ES-I3 (cell line): ENCODE measurements around the gene CLTA.
"Not testable (repeated sequence)": the region's sequence is repeated elsewhere in the genome, so short reads cannot be mapped to it uniquely, and the experiment has no call there.

Experiments used
- H3K36me3 ChIP-seq: 2 replicates; pipeline ENCODE4 v1.6.1; 2013; ENCODE audit warnings: mild to moderate bottlenecking, low read length, control low read depth, moderate library complexity; ENCODE audit not compliant: insufficient read depth
- H3K4me1 ChIP-seq: 2 replicates; pipeline ENCODE4 v1.6.1; 2013; ENCODE audit warnings: mild to moderate bottlenecking, control low read depth, low read length; ENCODE audit not compliant: insufficient read depth
- H3K9ac ChIP-seq: 2 replicates; pipeline ENCODE4 v1.6.1; 2013; ENCODE audit warnings: low read depth, mild to moderate bottlenecking, low read length, moderate library complexity
- H3K9me3 ChIP-seq: 2 replicates; pipeline ENCODE4 v1.6.1; 2013; ENCODE audit warnings: mild to moderate bottlenecking, low read length, moderate library complexity; ENCODE audit not compliant: control insufficient read depth, insufficient read depth

Gene CLTA

GRCh38 chr9:36164372-36164771 lies 26.3 kb upstream of the CLTA start:
- Histone ChIP-seq H3K4me1 (peaks cover 25% of the 10 kb centered on the region), H3K36me3 (no peaks in the 10 kb centered on the region), H3K9ac (no peak overlapping the region), H3K9me3 (no peaks in the 10 kb centered on the region)

DNA sequence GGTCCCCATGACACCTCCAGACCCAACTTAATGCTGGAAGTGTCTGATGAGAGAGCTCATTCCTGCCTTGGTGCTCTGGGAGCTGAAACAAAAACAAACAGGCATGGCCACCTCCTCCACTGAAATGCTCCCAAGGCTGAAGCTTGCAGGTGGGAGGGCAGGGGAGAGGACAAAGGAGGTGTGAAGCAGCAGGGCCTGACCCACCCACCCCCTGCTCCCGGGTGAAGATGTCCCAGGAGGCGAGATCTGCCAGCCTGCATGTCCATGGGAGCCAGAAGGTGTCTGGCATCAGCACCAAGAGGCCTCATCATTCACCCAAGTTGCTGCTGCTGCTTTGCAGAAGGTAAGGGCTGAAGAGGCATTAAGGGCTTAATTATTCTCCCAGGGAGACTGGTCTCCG lies 25.7 kb upstream of the CLTA start:
- Histone ChIP-seq H3K9ac (no peak overlapping the region), H3K36me3 (no peaks in the 10 kb centered on the region), H3K4me1 (peaks cover 25% of the 10 kb centered on the region), H3K9me3 (no peaks in the 10 kb centered on the region)

DNA sequence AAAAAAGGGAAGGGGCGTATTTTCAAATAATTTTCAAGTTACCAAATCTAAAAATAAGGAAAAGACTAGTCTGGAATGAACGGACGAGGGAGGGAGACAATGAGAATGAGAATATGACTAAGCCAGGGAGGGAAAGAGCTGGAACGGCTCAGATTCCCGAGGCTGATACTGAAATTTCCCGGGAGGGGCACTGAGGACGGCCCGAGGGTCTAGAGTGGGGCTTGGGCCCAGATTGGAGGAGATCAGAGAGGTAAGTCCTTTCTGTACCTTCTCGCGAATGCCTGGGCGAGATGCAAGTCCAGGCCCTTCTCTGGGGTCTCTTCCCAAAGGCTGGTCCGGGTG lies 24.9 kb upstream of the CLTA start:
- Histone ChIP-seq H3K4me1 (peaks cover 25% of the 10 kb centered on the region), H3K36me3 (no peaks in the 10 kb centered on the region), H3K9me3 (no peaks in the 10 kb centered on the region), H3K9ac (peak overlapping the region; percentile 61; the same call in 1 of the 2 replicates)

GRCh38 chr9:36166168-36166927 lies 24.4 kb upstream of the CLTA start:
- Histone ChIP-seq H3K36me3 (no peaks in the 10 kb centered on the region), H3K9ac (peak overlapping the region; percentile 61; the same call in 1 of the 2 replicates), H3K9me3 (no peaks in the 10 kb centered on the region), H3K4me1 (peaks cover 25% of the 10 kb centered on the region)

GRCh38 chr9:36169166-36169565 lies 21.6 kb upstream of the CLTA start, which contains the start of gene CCIN:
TSS of gene CCIN (plus strand) at chr9:36169388. CDS start at chr9:36169503, 115 bp downstream.
- no peak within 1 kb of the TSS for H3K9ac ChIP-seq
- no peaks in the 10 kb centered on the region for H3K9me3 ChIP-seq
- no peaks in the 10 kb centered on the region for H3K36me3 ChIP-seq
- H3K4me1 ChIP-seq: peaks cover 6% of the 10 kb centered on the region

GRCh38 chr9:36169708-36170107 lies 21.0 kb upstream of the CLTA start:
- H3K9ac ChIP-seq: no peak overlapping the region
- peaks cover 2% of the 10 kb centered on the region for H3K4me1 ChIP-seq
- H3K36me3 ChIP-seq: no peaks in the 10 kb centered on the region
- H3K9me3 ChIP-seq: no peaks in the 10 kb centered on the region

DNA sequence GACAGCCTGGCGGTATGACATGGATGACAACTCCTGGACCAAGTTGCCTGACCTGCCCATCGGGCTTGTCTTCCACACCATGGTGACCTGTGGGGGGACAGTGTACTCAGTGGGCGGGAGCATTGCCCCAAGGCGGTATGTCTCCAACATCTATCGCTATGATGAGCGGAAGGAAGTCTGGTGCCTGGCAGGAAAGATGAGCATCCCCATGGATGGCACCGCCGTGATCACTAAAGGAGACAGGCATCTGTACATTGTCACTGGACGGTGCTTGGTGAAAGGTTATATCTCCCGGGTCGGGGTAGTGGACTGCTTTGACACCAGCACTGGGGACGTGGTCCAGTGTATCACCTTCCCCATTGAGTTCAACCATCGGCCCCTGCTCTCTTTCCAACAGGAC lies 20.2 kb upstream of the CLTA start:
- Histone ChIP-seq H3K9me3 (no peaks in the 10 kb centered on the region), H3K4me1 (no peaks in the 10 kb centered on the region), H3K9ac (no peak overlapping the region), H3K36me3 (no peaks in the 10 kb centered on the region)

GRCh38 chr9:36173861-36174260 lies 16.9 kb upstream of the CLTA start:
- Histone ChIP-seq H3K9ac (no peak overlapping the region), H3K4me1 (no peaks in the 10 kb centered on the region), H3K9me3 (no peaks in the 10 kb centered on the region), H3K36me3 (no peaks in the 10 kb centered on the region)

DNA sequence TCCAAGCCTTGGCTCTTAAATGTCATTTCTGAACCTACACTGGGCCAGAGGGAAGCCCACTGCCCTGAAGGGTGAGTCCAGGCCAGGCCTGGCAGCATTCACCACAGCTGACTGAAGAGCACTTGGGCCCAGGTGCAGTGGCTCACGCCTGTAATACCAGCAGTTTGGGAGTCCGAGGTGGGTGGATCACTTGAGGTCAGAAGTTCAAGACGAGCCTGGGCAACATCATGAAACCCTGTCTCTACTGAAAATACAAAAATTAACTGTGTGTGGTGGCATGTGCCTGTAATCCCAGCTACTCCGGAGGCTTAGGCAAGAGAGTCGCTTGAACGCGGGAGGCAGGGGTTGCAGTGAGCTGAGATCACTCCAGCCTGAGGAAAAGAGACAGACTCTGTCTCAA lies 16.4 kb upstream of the CLTA start:
- Histone ChIP-seq H3K4me1 (no peaks in the 10 kb centered on the region), H3K36me3 (no peaks in the 10 kb centered on the region), H3K9ac (no peak overlapping the region), H3K9me3 (no peaks in the 10 kb centered on the region)

- Histone ChIP-seq H3K36me3 (no peaks in the 10 kb centered on the region), H3K9ac (no peak overlapping the region), H3K9me3 (no peaks in the 10 kb centered on the region), H3K4me1 (no peaks in the 10 kb centered on the region)
These were observed 16.0 kb upstream of the CLTA start for GRCh38 chr9:36174731-36175130.

DNA sequence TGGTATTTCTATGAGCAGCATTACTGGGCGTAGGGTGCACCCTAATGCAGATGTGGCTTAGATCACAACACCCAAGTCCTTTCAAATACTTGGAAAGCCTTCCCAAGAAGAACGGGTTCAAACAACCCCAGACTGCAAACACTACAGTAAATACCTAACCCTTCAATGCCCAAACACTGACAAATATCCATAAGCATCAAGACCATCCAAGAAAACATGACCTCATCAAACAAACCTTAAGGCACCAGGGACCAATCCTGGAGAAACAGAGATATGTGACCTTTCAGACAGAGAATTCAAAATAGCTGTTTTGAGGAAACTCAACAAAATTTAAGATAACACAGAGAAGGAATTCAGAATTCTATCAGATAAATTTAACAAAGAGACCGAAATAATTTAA lies 15.5 kb upstream of the CLTA start:
- H3K9me3 ChIP-seq, H3K36me3 ChIP-seq, H3K4me1 ChIP-seq, H3K9ac ChIP-seq: not testable (repeated sequence)

DNA sequence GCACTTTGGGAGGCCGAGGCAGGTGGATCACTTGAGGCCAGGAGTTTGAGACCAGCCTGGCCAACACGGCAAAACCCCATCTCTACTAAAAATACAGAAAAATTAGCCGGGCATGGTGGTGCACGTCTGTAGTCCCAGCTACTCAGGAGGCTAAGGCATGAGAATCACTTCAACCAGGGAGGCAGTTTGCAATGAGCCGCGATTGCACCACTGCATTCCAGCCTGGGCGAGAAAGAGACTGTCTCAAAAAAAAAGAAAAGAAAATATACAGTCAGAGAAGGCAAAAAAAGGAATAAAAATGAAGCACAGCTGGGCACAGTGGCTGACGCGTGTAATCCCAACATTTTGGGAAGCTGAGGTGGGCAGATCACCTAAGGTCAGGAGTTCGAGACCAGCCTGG lies 14.2 kb upstream of the CLTA start:
- H3K9me3 ChIP-seq, H3K36me3 ChIP-seq, H3K9ac ChIP-seq, H3K4me1 ChIP-seq: not testable (repeated sequence)

GRCh38 chr9:36177571-36177970 lies 13.2 kb upstream of the CLTA start:
- no peak overlapping the region for H3K9ac ChIP-seq
- no peaks in the 10 kb centered on the region for H3K4me1 ChIP-seq
- H3K9me3 ChIP-seq: no peaks in the 10 kb centered on the region
- H3K36me3 ChIP-seq: no peaks in the 10 kb centered on the region

- not testable (repeated sequence) for H3K4me1 ChIP-seq
These were observed 10.5 kb upstream of the CLTA start for GRCh38 chr9:36180243-36180642.

GRCh38 chr9:36187414-36187813 lies 3.3 kb upstream of the CLTA start:
- no peaks in the 10 kb centered on the region for H3K9me3 ChIP-seq
- H3K4me1 ChIP-seq: peaks cover 12% of the 10 kb centered on the region
- H3K36me3 ChIP-seq: no peaks in the 10 kb centered on the region
- no peak overlapping the region for H3K9ac ChIP-seq

More at GRCh38 chr9:36180243-36180642, 10.5 kb upstream of the CLTA start:
- not testable (repeated sequence) for H3K9ac ChIP-seq, H3K9me3 ChIP-seq, H3K36me3 ChIP-seq
